ENCODE measurements around the gene SEMA5B.

- TF ChIP-seq MXI1 (conservative IDR thresholded peaks at IDR 0.05; ENCODE audit: poor library complexity, severe bottlenecking) (no peak), TAF1 (IDR thresholded peaks at IDR 0.05; ENCODE audit: low read depth) (no peak), POLR2AphosphoS5 (IDR thresholded peaks at IDR 0.05) (no peak)
Observed at GRCh38 chr3:122975924-122976293, 51.7 kb downstream of the SEMA5B start.
